M059J (cell line): ENCODE measurements around the gene SMAD1. TPM values are rescaled to one million over a fixed set of nuclear protein-coding genes. Genes with fewer than 3 reads are reported as not detected.

Experiments used
- DNase-seq: peaks from one replicate; pipeline ENCODE4 v3.0.0-alpha.2; 2012; ENCODE audit warnings: low read depth
- total RNA-seq: library from RNA; depleted of rRNA; stranded (reverse); fragments of >200 nt; shearing (Covaris generic); gene quantifications from 2 replicates; pipeline ENCODE4 v1.2.3, GENCODE V29; 2014

SMAD1 gene
- total RNA-seq, 1 experiment from 2014 or later = 10.9 TPM

DNA sequence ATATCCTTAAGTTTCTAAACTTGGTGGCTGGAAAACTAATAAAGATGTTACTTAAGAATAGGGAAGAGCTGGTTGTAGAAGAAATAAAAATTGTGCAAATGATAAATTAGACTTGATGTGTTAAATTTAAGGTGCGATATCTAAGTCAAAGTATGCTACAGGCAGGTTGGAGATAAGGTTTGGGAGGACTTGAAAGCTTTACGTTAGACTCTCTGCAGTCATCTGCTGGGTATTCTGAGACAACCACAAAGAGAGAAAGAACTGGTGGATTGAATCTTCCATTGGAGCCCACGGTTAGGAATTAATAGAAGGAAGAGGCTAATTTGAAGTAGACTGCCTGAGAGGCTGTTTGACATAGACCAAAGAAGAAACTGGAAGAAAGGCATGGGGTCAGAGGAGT lies 7.9 kb downstream of the SMAD1 start:
- DNase-seq = no peak

DNA sequence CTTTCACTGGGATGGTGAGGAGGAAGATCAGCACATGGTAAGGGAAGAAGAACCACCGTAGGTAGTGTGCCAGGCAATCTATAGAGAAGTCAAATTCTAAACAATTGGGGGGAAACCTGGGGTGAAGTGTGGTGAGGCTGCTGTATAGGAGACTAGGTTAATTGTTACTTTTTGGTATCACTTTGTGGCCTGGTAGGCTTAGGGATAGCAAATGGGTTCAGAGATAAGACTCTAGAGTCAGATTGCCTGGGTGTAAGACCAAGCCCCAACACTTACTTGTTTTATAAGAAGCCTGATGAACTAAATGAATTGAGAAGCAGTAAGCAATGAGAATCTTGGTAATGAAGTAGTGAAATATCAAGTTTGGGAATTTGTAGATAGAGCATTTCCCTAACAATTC lies 8.7 kb downstream of the SMAD1 start:
- DNase-seq = no peak

DNA sequence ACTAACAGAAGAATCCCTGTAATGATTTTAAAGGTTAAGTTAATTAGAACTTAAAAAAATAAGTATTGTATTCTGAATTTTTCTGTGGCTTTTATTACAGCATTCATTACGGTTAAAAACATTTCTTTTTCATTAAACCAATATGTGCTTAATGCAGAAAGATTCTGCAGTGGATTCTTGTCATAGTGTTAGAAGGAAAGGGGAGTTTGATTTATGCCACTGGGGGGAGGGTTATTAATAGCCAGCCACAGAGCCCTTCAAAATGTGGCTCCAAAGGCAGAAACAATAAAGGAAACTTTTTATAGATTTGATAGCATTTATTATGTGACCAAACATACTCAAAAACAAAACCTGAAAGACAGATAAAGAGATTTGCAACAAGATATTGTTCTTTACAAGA lies 9.1 kb downstream of the SMAD1 start:
- DNase-seq = no peak

DNA sequence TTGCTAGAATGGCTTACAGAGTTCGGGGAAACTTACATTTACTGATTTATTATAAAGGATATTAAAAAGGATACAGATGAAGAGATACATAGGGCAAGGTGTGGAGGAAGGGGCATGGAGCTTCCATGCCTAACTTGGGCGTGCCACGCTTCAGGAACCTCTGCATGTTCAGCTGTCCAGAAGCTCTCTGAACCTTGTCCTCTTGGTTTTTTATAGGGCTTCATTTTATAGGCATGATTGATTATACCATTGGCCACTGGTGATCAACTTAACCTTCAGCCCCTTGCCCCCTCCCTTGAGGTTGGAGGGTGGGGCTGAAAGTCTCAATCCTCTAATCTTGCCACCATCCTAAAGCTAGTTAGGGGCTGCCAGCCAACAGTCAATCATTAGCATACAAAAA lies 10.7 kb downstream of the SMAD1 start:
- no peak for DNase-seq

GRCh38 chr4:145493166-145493565 lies 11.5 kb downstream of the SMAD1 start:
- DNase-seq = no peak

- DNase-seq = no peak
These were observed 13.1 kb downstream of the SMAD1 start for GRCh38 chr4:145494666-145495270.

GRCh38 chr4:145496292-145496691 lies 14.6 kb downstream of the SMAD1 start:
- no peak for DNase-seq

DNA sequence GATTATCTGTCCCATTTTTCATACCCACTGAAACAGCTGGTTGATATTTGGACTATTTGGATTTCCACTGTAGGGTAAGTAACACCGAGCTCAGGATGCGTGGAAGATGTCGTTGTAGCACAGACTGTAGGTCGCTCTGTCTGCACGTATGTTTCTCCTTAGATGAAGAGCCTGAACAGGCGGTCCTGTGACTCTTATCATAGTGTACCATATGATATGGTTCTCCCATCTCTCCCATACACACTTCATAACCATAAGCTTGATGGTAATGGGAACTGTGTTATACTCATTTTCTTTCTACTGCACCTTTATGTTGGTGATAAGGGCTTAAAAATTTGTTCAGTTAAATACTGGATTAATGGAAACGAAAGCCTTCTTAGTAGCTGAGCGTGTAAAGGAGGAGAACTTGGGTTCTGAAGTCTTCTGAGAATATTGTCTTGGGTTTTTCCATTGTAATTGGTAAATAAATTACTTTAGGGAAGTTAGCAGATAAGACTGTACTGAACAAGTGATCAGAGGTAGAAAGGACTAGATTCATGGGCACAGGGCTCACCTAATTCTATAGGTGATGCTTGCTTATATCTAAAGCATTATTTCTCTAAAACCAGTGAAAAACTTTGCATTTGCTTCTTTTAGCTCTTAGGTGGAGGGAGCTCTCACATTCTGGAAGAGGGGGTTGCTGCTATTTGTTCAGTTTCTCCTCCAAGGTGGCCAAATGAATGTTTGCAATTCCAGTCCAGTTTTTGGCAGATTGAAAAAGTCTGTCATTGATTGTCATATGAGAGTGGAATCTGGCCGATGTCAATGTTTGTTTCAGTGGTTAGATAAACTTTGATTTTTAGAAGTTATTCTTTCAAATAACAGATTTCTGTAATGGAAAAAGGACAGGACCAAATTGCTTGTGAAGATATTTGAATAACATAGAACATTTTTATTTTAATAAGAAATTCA lies 15.8 kb downstream of the SMAD1 start:
- no peak for DNase-seq

GRCh38 chr4:145498430-145498829 lies 16.8 kb downstream of the SMAD1 start:
- no peak for DNase-seq

DNA sequence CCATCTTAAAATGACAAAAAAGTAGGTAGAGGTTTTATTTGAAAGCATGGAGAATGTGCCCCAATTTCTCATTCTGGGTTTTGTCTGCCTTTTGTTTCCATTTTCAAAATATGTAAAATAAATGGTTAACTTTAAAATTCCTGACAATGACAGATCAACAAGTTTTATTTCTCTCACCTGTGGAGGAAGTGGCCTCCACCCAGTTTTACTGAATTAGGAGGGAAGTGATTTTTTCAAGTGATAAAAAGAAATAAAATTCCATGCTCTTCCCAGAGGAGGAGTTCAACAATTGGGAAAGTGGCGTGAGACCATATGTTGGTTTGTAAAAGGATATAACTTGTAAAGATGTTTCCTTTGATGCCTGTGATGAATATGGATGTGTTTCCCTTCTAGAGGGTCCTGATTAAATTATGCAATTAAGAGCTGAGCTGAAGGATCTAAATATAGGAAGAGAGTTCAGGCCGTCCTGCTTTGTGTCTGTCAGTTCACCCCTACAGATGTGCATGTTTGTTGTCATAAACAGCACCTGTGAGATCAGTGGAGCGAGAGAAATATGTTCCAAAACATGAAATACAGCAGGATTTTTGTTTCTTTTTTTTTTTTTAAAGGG lies 19.5 kb downstream of the SMAD1 start:
- no peak for DNase-seq

DNA sequence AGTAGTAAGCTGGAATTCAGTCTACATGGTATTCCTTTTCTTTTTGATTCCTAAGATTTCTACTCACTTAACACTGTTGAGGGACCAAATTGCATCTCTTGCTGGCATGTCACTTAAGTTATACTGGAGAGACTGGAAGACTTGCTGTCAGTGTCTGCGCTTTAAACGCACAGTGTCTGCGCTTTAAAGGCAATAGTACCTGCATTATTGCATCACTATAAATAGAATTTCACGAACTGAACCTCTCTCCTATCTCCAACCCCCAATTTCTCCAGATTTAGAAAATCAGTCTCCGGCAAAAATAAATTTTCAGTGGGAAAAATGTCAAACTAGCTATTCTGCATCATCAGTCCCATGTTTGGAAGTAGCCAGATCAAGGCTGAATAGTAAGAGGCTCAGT lies 21.2 kb downstream of the SMAD1 start:
- DNase-seq = no peak

DNA sequence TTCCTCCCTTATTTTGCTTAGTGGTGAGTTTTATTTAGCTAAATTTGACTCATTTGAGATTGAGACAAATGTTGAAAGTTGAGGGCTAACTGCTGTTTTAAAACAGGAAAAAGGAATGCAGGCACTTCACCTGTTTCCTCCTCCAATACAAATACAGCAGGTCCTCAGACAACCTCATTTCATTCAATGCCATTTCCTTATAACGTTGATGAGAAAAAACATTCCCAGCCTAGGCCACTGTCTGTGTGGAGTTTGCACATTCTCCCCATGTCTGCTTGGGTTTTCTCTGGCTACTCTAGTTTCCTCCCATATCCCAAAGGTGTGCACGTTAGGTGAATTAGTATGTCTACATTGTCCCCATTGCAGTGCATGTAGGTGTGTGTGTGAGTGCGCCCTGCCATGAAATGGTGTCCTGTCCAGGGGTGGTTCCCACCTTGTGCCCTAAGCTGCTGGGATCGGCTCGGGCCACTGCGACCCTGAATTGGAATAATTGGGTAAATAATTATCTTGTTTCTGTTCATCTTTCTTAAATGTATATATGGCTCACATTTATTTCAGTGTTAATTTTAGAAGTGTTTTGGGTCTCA lies 21.9 kb downstream of the SMAD1 start:
- DNase-seq = no peak

DNA sequence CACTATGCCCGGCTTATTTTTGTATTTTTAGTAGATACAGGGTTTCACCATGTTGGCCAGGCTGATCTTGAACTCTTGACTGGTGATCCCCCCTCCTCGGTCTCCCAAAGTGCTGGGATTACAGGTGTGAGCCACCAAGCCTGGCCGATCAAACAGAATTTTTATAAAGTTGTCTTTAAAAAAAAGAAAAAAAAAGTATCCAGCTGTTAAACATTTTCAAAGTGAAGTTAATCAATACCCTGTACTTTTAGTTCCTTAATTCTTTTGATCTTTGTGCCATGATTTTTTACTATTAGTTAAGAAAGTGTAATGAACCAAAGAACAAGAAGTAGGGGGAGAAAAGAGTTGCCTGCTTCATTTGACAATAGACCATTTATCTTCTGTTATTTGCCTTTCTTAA lies 24.3 kb downstream of the SMAD1 start:
- DNase-seq = no peak

DNA sequence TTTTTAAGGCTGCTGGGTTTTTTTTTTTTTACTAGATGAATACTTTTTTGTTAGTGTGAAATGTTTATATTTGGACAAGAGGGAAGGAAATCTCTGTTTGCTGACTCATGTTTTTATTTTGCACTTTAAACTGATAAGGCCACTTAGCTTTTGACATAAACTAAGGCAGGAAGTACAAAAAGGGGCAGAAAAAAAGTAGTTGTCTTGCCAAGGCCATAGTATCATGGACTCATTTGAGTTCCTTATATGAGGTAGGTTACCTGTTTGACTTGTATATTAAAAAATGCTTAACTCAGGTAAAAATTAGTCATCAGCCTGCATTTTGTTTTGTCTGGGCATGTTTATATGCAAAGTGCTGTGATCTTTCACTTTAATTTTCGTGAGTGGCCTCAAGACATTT lies 26.0 kb downstream of the SMAD1 start:
- peak; percentile 57 for DNase-seq

DNA sequence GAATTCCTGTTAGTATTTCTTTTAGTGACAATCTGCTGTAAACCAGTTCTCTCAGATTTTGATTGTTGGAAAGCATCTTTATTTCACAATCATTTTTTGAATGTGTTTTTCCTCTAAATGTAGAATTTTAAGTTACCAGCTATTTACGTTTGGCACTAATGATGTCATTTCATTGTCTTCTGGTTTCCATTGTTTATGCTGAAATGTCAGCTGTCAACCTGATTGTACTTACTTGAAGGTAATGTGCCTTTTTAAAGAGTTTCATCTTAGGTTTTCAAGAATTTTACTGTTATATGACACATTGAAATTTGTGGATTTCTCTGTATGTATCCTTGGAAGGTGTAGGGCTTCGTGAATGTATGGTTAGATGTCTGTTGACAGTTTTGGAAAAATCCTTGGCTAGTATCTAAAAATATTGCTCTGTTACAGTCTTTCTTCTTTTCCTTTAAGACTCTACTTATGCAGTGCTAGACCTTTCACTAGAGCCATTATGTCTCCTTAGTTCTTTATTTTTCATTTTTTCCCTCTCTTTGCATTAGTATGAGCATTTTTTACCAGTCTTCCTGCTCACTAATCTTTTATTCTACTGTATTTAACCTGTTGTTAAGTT lies 30.4 kb downstream of the SMAD1 start:
- DNase-seq = peak; percentile 40

GRCh38 chr4:145513020-145513621 lies 31.5 kb downstream of the SMAD1 start:
- no peak for DNase-seq

GRCh38 chr4:145520172-145520571 lies 38.5 kb downstream of the SMAD1 start:
- no peak for DNase-seq

DNA sequence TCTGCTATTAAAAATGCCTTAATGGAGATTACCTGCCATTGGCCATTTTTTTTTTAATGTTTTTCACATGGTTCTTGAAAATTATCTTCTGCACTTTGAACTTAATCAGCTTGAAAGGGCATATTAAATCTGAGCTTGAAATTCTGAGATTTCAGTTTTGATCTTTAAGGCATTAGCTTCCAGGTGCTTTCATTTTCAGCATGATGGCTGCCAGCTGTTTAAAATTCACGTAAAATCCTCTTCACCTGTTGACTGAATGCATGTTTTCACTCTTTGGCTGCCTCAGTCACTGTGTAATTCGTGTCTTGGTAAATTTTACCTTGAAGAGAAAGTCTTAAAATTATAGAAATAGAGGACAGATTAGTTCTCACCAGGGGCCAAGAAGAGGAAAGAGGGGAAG lies 39.6 kb downstream of the SMAD1 start:
- DNase-seq = no peak

DNA sequence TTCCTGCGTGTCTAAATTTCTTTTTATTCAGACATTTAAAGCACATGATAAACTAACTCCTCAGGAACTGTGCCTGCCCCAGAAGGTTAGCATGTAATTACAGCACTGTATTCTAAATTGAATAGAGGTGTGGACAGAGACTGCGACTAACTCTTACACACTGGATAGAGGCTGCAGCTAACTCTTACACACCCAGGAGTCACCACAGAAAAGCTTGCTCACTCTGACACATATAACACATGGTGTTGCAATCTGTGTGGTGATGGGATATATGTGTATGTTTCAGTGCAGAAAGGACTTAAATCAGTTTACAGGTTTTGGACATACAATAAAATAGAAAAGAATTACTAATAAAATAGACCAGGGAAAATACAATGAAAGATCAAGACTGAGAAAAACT lies 41.5 kb downstream of the SMAD1 start:
- DNase-seq = no peak

DNA sequence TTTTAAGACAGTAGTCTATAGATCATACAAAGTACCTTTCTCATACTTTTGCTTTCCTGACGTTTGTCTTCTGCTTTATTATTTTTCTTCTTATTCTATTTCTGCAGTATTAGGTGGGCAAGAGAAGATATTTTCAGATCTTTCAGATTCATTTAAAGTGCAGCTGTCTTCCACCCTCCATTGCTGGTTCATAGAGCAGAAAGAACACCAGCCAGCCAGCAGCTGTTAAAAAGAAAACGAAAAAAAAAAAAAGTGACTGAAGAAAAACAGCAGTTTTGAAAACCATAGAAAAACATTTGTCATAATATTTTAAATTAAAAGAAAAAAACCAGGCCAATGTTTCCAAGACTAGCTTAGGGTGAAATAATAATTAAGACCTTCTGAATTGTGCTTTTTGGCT lies 42.9 kb downstream of the SMAD1 start:
- DNase-seq = no peak

DNA sequence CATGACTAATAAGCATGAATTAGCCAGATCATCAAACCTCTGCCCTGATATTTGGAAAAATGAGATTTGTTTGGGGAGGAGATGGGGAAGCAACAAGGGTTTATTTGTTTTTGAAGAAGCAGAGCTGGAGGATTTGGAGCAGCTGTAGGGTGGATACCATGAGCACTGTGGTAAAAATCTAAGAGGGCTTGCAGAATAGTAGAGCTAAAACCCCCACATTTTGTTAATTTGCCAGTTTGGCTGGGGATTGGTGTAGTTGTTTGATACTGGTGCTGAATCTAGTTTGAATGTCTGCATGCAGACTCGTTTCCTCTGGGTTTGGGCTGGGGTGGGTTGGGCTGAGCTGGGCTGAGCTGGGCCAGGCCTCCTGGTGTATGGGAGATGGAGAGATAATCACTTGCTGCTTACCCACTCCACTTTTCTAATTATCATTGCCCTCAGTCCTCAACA lies 43.7 kb downstream of the SMAD1 start:
- DNase-seq = no peak

- DNase-seq = no peak
These were observed 46.1 kb downstream of the SMAD1 start for GRCh38 chr4:145527773-145528172.
